A549 (cell line): Measurements from ENCODE around the gene BLCAP. TPM values are rescaled to one million over a fixed set of nuclear protein-coding genes. Genes with fewer than 3 reads are reported as not detected.

Experiments used
- ATAC-seq, 2 experiments: fragments of 200-7000 bp in 1 of 2; fragments of >200 bp in 1 of 2; cut with Nextera tagmentation in 1 of 2; cut with Tn5 transposase in 1 of 2; 3 replicates each; pipeline versions ENCODE4 v1.8.0 to v1.9.1; 2018 to 2020; ENCODE audit warnings: mild to moderate bottlenecking in 1 of 2, moderate library complexity in 1 of 2
- CTCF ChIA-PET: fragments of 300-600 bp; sonication (Branson Sonifier 250); formaldehyde crosslinking; extraction: SDS; loops from one replicate; lab custom pipeline; 2021; ENCODE audit warnings: antibody characterized with exemption, inconsistent platforms; lab: Yijun Ruan, JAX
- POLR2A ChIA-PET: fragments of 350-600 bp; formaldehyde crosslinking; extraction: SDS; loops from one replicate; lab custom pipeline; 2021; ENCODE audit warnings: antibody characterized with exemption, inconsistent platforms; lab: Yijun Ruan, JAX
- DNase-seq, 2 experiments: peaks; one replicate each; pipeline versions ENCODE4 v3.0.0 to v3.0.0-alpha.2; 2011 to 2016; ENCODE audit warnings: low read depth in 1 of 2, low spot score in 1 of 2
- FAIRE-seq: peaks from 2 replicates; lab custom pipeline; 2011; peaks lifted over from hg19 to GRCh38; lab: Jason Lieb, UNC
- H3K27ac ChIP-seq, 2 experiments: fragments of >200 bp; sonication (Bioruptor Twin); formaldehyde crosslinking; 3 replicates each; pipeline ENCODE4 v1.5.1; 2016 to 2017
- H3K4me1 ChIP-seq: fragments of >200 bp; sonication (Bioruptor Twin); formaldehyde crosslinking; 3 replicates; pipeline ENCODE4 v1.6.1; 2016
- H3K4me2 ChIP-seq: fragments of >200 bp; sonication (Bioruptor Twin); formaldehyde crosslinking; 3 replicates; pipeline ENCODE4 v1.6.1; 2016
- H3K4me3 ChIP-seq: fragments of >200 bp; sonication (Bioruptor Twin); formaldehyde crosslinking; 3 replicates; pipeline ENCODE4 v1.5.1; 2016
- H3K9me3 ChIP-seq: fragments of >200 bp; sonication (Bioruptor Twin); formaldehyde crosslinking; 3 replicates; pipeline ENCODE4 v1.6.1; 2016
- CTCF ChIP-seq: fragments of >200 bp; sonication (Bioruptor Twin); formaldehyde crosslinking; IDR thresholded peaks from 3 replicates; pipeline ENCODE4 v1.5.1; 2016
- EHMT2 ChIP-seq: fragments of 200-600 bp; sonication (generic); IDR thresholded peaks from 2 replicates; pipeline ENCODE4 v1.6.1; 2016; ENCODE audit warnings: antibody characterized with exemption, low read depth, mild to moderate bottlenecking, moderate library complexity
- HEYL ChIP-seq: fragments of 250-450 bp; sonication (Bioruptor Pico); IDR thresholded peaks from 2 replicates; pipeline ENCODE4 v1.8.0; 2021; ENCODE audit warnings: mild to moderate bottlenecking, moderate library complexity
- MAX ChIP-seq: IDR thresholded peaks from 2 replicates; pipeline ENCODE4 v1.6.1; 2012
- MAZ ChIP-seq: fragments of 150-350 bp; IDR thresholded peaks from 2 replicates; pipeline ENCODE4 v1.6.1; 2014; ENCODE audit warnings: antibody characterized with exemption, low read depth, low read length, borderline replicate concordance
- POLR2A ChIP-seq: IDR thresholded peaks from 2 replicates; pipeline ENCODE4 v1.6.1; 2012; ENCODE audit warnings: mild to moderate bottlenecking, low read length
- RAD21 ChIP-seq, 2 experiments: fragments of >200 bp in 1 of 2; sonication (Bioruptor Twin) in 1 of 2; formaldehyde crosslinking in 1 of 2; IDR thresholded peaks in 1 of 2; conservative IDR thresholded peaks in 1 of 2; 2 replicates in 1 of 2; 3 replicates in 1 of 2; pipeline ENCODE4 v1.6.1; 2012 to 2018; ENCODE audit warnings: inconsistent platforms in 1 of 2
- RFX5 ChIP-seq: fragments of 450-650 bp; IDR thresholded peaks from 2 replicates; pipeline ENCODE4 v1.7.1; 2014; ENCODE audit warnings: antibody characterized with exemption, mild to moderate bottlenecking, moderate library complexity
- SMC3 ChIP-seq: fragments of >200 bp; sonication (Bioruptor Twin); formaldehyde crosslinking; IDR thresholded peaks from 3 replicates; pipeline ENCODE4 v1.6.1; 2018; ENCODE audit warnings: inconsistent platforms
- TP53 ChIP-seq: fragments of 250-450 bp; sonication (Bioruptor Pico); IDR thresholded peaks from 2 replicates; pipeline ENCODE4 v1.5.0; 2021; ENCODE audit warnings: mild to moderate bottlenecking, moderate library complexity
- USF2 ChIP-seq: fragments of 450-650 bp; IDR thresholded peaks from 2 replicates; pipeline ENCODE4 v1.6.1; 2014; ENCODE audit warnings: antibody characterized with exemption
- ZC3H11A ChIP-seq: fragments of 450-650 bp; IDR thresholded peaks from 2 replicates; pipeline ENCODE4 v1.6.1; 2014; ENCODE audit warnings: antibody characterized with exemption, mild to moderate bottlenecking
- ZFP36 ChIP-seq: fragments of 450-650 bp; IDR thresholded peaks from 2 replicates; pipeline ENCODE4 v1.6.1; 2014; ENCODE audit warnings: borderline replicate concordance; ENCODE audit not compliant: partially characterized antibody
- ZNF302 ChIP-seq: fragments of 250-450 bp; sonication (Bioruptor Pico); IDR thresholded peaks from 2 replicates; pipeline ENCODE4 v1.9.0; 2021; ENCODE audit warnings: inconsistent platforms, mild to moderate bottlenecking, moderate library complexity
- whole genome bisulfite sequencing: methylation state at CpG from one replicate; pipeline ENCODE4 v1.1.6; 2017; ENCODE audit errors: missing lambda C conversion rate; 5-methylcytosine and 5-hydroxymethylcytosine counted together
- polyA plus RNA-seq, 4 experiments: library from polyadenylated mRNA; depleted of rRNA in 3 of 4; stranded (reverse); fragments of >200 nt; fragmentation: RNase III in 1 of 4; extraction: RNeasy Plus Mini Kit Qiagen cat#74134 plus additional on column Dnase treatment in 1 of 4; gene quantifications; 2 replicates in 3 of 4; 3 replicates in 1 of 4; pipeline ENCODE4 v1.2.3, GENCODE V29; 2011 to 2017
- TF ChIP-seq, protein P1 (sequence below): fragments of >200 bp; sonication (Bioruptor Twin); formaldehyde crosslinking; IDR thresholded peaks from 3 replicates; pipeline ENCODE4 v1.6.1; 2016
- TF ChIP-seq, protein P2 (sequence below): fragments of 250-450 bp; sonication (Bioruptor Pico); IDR thresholded peaks from 2 replicates; pipeline ENCODE4 v1.5.0; 2021; ENCODE audit warnings: mild to moderate bottlenecking, moderate library complexity, borderline replicate concordance

Gene BLCAP
- polyA plus RNA-seq, 2 of the 4 experiments (the other 2 are of a cell fraction): 30.3 to 49.0 TPM

GRCh38 chr20:37537505-37537904, 9.8 kb upstream of the BLCAP start (continued):
- no peak for TF ChIP-seq MAZ
- no peak for TF ChIP-seq TP53
- TF ChIP-seq RFX5: no peak

DNA sequence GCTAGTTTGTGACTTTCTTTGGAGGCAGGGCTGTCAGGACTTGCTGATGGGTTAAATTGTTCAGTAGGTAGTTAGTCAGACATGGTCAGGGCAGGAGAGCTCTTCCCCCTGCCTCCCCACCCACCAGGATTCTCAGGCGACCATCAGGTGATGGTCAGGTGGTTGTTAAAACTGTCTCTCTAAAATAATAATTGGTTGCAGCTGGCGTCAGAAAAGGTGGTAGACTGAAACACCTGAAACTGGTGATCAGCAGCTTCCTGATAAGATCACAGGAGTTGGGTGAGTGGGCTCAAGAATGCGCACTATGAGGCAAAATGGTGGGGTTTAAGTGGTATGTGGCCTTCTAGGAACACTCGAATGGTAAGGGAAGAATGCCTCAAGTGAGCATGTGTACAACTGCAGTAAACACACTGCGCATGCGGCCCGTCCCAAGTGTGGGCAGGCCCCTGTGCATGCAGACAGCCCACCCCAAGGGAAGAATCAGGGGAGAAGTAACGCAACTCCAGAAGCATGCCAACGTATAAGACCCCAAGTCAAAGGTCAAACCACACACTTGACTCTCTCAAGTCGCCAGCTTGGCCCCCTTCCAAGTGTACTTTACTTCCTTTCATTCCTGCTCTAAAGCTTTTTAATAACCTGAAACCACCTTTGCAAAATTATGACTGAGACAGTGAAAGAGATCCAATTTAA, 7.9 kb upstream of the BLCAP start:
- CTCF ChIA-PET: interaction anchor here (0.7 to 10.2 kb wide), 25 partner anchors 7 to 342 kb away, joined by 3 to 150 read pairs (median 8); no protein-coding TSS in a partner anchor
- POLR2A ChIA-PET: no interaction called here
- no peak for TF ChIP-seq HEYL
- TF ChIP-seq TP53: no peak
- TF ChIP-seq POLR2A: no peak
- TF ChIP-seq, protein P1, sequence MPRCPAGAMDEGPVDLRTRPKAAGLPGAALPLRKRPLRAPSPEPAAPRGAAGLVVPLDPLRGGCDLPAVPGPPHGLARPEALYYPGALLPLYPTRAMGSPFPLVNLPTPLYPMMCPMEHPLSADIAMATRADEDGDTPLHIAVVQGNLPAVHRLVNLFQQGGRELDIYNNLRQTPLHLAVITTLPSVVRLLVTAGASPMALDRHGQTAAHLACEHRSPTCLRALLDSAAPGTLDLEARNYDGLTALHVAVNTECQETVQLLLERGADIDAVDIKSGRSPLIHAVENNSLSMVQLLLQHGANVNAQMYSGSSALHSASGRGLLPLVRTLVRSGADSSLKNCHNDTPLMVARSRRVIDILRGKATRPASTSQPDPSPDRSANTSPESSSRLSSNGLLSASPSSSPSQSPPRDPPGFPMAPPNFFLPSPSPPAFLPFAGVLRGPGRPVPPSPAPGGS: no peak
- TF ChIP-seq EHMT2: no peak
- TF ChIP-seq ZNF302: no peak
- TF ChIP-seq ZC3H11A: no peak
- no peak for TF ChIP-seq USF2
- TF ChIP-seq ZFP36: no peak
- TF ChIP-seq, protein P2, sequence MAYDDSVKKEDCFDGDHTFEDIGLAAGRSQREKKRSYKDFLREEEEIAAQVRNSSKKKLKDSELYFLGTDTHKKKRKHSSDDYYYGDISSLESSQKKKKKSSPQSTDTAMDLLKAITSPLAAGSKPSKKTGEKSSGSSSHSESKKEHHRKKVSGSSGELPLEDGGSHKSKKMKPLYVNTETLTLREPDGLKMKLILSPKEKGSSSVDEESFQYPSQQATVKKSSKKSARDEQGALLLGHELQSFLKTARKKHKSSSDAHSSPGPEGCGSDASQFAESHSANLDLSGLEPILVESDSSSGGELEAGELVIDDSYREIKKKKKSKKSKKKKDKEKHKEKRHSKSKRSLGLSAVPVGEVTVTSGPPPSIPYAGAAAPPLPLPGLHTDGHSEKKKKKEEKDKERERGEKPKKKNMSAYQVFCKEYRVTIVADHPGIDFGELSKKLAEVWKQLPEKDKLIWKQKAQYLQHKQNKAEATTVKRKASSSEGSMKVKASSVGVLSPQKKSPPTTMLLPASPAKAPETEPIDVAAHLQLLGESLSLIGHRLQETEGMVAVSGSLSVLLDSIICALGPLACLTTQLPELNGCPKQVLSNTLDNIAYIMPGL (CRISPR knock-in tag): no peak

DNA sequence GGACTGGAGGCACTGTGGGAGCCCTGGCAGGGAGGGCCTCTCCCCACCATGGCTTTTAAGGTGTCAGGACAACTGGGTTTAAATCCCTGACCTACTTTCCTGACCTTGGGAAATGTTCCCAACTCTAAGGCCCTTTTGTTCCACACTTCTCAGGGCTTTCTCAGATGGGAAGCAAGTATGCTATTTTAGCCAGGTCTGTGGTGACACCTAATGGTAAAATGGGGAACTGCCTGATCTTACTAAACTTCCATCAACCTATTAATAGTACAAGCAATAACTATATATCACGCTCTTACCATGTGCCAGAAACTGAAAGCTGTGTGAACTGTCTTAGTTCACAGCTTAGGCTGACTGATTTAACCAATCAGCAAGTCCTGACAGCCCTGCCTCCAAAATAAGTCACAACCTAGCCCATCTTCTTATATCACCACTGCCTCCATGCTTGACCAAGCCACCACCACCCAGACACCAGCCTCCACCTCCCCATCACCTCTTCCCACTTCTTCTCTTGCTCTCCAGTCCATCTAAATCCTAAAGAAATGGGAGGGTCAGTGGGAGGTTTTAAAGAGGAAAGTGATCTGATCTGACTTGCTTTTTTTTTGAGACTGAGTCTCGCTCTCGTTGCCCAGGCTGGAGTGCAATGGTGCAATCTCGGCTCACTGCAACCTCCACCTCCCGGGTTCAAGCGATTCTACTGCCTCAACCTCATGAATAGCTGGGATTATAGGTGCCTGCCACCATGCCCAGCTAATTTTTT, 6.9 kb upstream of the BLCAP start:
- POLR2A ChIA-PET: no interaction called here
- DNase-seq: peak; percentile 38 to 79
- no peak overlapping the region for H3K4me2 ChIP-seq
- no peaks in the 10 kb centered on the region for H3K9me3 ChIP-seq
- H3K4me3 ChIP-seq: no peak overlapping the region
- peak; percentile 94 to 98 for TF ChIP-seq RAD21 (conservative IDR thresholded peaks at IDR 0.05 in 1 of 2, IDR thresholded peaks at IDR 0.05 in 1 of 2)
- TF ChIP-seq CTCF: peak; percentile 92
- peak; percentile 88 for TF ChIP-seq SMC3
- TF ChIP-seq ZNF302: no peak
- TF ChIP-seq MAX: 0 out of 2 replicates have a peak, but pooled peaks have one; percentile 21
- 49% methylated on average over 6 of the region's 6 CpGs for WGBS
- no peak for FAIRE-seq
- CTCF ChIA-PET: interaction anchor here (0.5 to 10.2 kb wide), 47 partner anchors 8 to 349 kb away, joined by 3 to 150 read pairs (median 5); partner anchors contain the start of gene MANBAL
- H3K27ac ChIP-seq: no peak overlapping the region
- H3K4me1 ChIP-seq: no peaks in the 10 kb centered on the region
- peak; percentile 81 to 91 for ATAC-seq

More for the DNA sequence above, 7.9 kb upstream of the BLCAP start:
- WGBS: 62% methylated on average over 10 of the region's 10 CpGs
- no peak for FAIRE-seq
- no peak overlapping the region for H3K4me3 ChIP-seq
- no peak overlapping the region for H3K27ac ChIP-seq
- DNase-seq: no peak
- no peaks in the 10 kb centered on the region for H3K9me3 ChIP-seq
- no peak for ATAC-seq
- H3K4me2 ChIP-seq: no peak overlapping the region
- no peaks in the 10 kb centered on the region for H3K4me1 ChIP-seq
